NB4 (cell line): Measurements from ENCODE around the gene FAM83F.

Experiments
- DNase-seq: peaks from one replicate; pipeline ENCODE4 v3.0.0; 2010; ENCODE audit warnings: low read depth
- H3K4me3 ChIP-seq: one replicate; pipeline ENCODE4 v1.5.1; 2011; ENCODE audit warnings: mild to moderate bottlenecking, low read depth, low read length, moderate library complexity
- MYC ChIP-seq: IDR thresholded peaks from 2 replicates; pipeline ENCODE4 v1.6.1; 2011; ENCODE audit warnings: low read depth, low read length
- POLR2A ChIP-seq: IDR thresholded peaks from 2 replicates; pipeline ENCODE4 v1.6.1; 2011; ENCODE audit warnings: mild to moderate bottlenecking; ENCODE audit not compliant: insufficient read length; ENCODE audit errors: extremely low read depth
- TF ChIP-seq, protein P1 (sequence below): IDR thresholded peaks from one replicate; pipeline ENCODE4 v1.5.1; 2012; ENCODE audit warnings: low read depth, low read length
- TF ChIP-seq, protein P2 (sequence below): IDR thresholded peaks from 2 replicates; pipeline ENCODE4 v1.6.1; 2011; ENCODE audit warnings: low read depth, low read length

The FAM83F gene

DNA sequence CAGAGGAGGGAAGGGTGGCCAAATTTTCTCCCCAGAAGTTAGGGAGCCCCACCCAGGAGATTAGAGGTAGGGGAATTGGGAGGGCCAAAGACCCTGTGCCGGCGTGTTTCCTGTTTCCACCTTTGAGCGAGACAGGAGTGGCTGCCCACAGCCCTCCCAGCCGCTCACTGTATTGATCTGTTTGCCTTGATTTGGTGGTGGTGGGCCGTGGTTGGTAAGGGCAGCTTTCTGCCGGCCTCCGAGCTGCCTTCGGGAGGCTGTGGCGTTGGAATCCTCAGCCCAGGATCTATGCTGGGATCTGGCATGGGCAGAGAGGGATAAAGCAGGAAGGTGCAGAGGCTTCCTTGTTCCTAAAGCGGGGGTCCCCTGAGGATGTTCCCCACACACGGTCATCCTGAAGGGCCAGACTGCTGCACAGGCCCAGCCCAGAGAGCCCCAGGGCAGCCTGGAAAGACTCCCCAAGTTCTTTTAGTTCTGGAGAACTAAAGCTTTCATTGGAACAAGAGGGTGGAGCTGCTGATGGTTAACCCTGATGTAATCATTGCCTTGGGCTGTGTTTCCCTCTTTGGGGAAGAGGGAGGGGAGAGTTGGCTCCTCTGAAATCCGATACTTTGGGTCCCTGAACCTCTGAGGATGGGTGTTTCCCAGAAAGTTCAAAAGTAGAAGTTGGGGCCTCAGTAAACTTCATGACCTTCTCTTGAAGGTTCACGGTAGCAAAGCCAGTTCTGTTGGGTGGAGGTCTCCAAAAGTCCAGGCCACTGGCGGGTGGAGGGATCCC lies 7.2 kb downstream of the FAM83F start:
- no peak overlapping the region for H3K4me3 ChIP-seq
- no peak for TF ChIP-seq MYC
- TF ChIP-seq, protein P1, sequence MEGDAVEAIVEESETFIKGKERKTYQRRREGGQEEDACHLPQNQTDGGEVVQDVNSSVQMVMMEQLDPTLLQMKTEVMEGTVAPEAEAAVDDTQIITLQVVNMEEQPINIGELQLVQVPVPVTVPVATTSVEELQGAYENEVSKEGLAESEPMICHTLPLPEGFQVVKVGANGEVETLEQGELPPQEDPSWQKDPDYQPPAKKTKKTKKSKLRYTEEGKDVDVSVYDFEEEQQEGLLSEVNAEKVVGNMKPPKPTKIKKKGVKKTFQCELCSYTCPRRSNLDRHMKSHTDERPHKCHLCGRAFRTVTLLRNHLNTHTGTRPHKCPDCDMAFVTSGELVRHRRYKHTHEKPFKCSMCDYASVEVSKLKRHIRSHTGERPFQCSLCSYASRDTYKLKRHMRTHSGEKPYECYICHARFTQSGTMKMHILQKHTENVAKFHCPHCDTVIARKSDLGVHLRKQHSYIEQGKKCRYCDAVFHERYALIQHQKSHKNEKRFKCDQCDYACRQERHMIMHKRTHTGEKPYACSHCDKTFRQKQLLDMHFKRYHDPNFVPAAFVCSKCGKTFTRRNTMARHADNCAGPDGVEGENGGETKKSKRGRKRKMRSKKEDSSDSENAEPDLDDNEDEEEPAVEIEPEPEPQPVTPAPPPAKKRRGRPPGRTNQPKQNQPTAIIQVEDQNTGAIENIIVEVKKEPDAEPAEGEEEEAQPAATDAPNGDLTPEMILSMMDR = no peak
- TF ChIP-seq POLR2A = no peak
- TF ChIP-seq, protein P2, sequence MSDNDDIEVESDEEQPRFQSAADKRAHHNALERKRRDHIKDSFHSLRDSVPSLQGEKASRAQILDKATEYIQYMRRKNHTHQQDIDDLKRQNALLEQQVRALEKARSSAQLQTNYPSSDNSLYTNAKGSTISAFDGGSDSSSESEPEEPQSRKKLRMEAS = no peak
- no peak for DNase-seq

DNA sequence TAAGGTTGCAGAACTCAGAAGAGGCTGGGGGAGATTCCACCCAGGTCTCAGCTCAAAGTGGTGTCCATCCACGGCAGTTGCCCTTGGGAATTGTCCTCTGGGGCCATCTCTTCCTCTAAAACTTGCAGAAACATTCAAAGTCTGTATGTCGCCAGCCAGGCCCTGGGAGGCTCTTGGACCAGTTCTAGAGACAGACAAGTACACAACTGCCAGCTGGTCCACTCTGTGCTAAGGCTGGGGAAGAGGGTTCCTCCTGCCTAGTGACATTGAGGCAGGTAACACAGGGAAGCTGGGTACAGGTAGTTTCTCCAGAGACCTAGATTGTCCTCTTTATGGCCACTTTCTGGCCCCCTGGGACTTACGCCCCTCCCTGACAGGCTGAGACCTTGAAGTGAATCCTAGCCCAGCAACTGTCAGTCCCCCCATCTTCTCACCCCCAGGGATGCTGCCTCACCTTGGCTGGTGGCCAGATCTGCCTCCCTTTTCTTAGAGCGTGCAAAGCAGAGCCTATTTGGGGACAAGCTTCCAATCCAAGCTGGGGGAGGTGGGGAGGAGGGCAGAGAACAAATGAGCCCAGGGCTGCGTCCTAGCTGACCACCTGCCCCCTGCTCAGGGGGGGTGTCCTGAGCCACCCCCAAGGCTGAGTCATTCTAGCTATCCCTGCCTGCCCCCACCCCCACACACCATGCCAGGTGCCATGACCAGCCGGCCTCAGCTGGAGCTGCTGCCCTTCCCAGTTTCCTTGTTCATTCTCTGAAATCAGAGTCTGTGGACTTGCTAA lies 8.4 kb downstream of the FAM83F start:
- no peak for DNase-seq
- TF ChIP-seq, protein P1 = no peak
- no peak for TF ChIP-seq MYC
- no peak for TF ChIP-seq POLR2A
- TF ChIP-seq, protein P2 = no peak
- H3K4me3 ChIP-seq = no peak overlapping the region

DNA sequence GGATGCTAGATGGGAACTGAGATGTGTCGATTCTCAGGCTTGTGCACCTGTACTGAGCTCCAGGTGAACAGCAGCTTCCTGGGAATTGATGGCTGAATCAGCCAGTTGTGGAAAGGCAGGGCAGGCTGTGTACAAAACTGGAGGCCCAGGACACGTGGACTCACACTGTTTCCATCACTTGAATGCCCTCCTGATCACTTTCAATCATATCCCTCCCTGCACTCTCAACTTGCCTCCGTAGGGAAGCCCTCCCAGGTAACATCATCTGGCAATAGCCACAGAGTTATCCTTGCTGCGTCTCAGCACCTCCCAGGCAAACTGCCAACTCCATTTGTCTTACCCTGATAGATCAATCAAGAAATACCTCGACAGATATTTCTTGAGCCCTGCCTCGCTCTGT lies 10.1 kb downstream of the FAM83F start:
- TF ChIP-seq, protein P2 = no peak
- TF ChIP-seq POLR2A = no peak
- no peak for TF ChIP-seq MYC
- TF ChIP-seq, protein P1 = no peak
- no peak overlapping the region for H3K4me3 ChIP-seq
- no peak for DNase-seq

DNA sequence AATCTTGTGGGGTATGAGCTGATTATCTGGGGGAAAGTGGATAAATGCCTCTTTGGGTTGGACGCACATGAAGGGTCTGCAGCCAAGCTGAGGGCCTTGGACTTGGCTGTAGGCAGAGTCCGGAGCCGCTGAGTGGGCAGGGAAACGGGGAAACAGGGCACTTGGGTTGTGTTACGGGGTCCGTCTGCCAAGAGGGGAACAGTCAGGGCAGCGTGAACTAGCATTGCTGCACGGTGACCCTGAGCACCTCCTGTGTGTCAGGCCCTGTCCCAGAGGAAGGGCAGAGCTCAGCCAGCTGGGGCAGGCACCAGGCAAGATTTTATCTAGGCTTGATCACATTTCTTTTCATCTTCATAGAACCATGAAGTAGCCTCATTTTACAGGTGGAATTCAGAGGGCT lies 11.9 kb downstream of the FAM83F start:
- DNase-seq = peak; percentile 10
- TF ChIP-seq, protein P1 = no peak
- TF ChIP-seq POLR2A = no peak
- no peak for TF ChIP-seq MYC
- TF ChIP-seq, protein P2 = no peak
- H3K4me3 ChIP-seq = no peak overlapping the region

DNA sequence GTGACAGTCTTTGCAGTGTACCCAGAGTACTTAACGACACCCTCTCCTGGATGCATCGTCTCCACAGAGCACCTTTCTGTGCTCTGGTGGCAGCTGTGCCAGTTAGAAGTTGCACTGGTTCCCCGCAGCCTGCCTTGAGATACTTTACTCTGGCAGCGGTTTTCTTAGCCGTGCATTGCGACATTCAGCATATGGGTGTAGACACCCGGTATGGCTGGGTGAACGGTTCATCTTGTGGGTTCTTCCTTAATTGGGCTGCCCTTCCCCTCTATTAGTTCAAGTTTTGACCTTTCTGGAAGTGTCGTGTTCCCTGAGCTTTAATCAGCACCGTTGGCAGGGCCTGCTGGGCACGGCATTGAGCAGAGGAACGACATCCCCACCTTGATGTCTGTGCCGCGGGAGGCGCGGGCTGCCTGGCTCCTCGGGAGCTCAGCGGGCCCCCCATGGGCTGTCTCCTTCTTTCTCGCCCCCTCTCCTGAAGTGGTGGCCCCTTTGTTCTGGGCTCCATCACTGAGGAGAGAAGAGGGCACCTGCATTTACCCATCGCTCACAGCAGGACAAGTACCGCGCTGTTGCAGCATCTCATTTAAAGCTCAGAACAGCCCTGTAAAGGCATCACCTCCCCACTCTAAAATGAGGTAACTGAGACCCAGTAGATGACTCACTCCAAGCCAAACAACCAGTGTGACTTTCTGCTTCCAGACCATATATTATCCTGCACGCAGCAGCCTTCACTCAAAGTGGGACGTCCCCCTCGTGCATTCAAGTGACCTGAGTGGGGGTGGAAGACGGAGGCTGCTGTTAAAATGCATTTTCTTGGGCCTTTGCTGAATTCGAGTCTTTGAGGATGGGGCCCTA lies 13.3 kb downstream of the FAM83F start:
- DNase-seq = peak; percentile 90
- no peak overlapping the region for H3K4me3 ChIP-seq
- TF ChIP-seq, protein P1 = no peak
- TF ChIP-seq MYC (no peak), POLR2A (no peak)
- TF ChIP-seq, protein P2 = no peak
